Central memory CD8-positive, alpha-beta T cell (primary cell): ENCODE data around the gene SNX27.
"Not testable (repeated sequence)": the region's sequence is repeated elsewhere in the genome, so short reads cannot be mapped to it uniquely, and the experiment has no call there.

Experiments
- ATAC-seq: fragments of 150-1000 bp; cut with Tn5 transposase; replicated peaks from 2 replicates; pipeline ENCODE4 v1.10.0; 2022; ENCODE audit warnings: mild to moderate bottlenecking, moderate FRiP score, moderate number of reproducible peaks; ENCODE audit not compliant: poor library complexity, severe bottlenecking; ENCODE audit errors: extremely low read depth
- DNase-seq, 2 donors: peaks; one replicate each; pipeline ENCODE4 v3.0.0; 2021; ENCODE audit warnings: low spot score in 2 of 2
- H3K27ac Mint-ChIP-seq: one replicate; pipeline ENCODE4 v1.8.0; 2022; ENCODE audit warnings: low read depth, mild to moderate bottlenecking, moderate library complexity, mixed read lengths
- H3K27me3 Mint-ChIP-seq: one replicate; pipeline ENCODE4 v1.8.0; 2022; ENCODE audit warnings: mixed read lengths
- H3K36me3 Mint-ChIP-seq: one replicate; pipeline ENCODE4 v1.8.0; 2022; ENCODE audit warnings: mild to moderate bottlenecking, moderate library complexity, mixed read lengths; ENCODE audit not compliant: insufficient read depth
- H3K4me1 Mint-ChIP-seq: one replicate; pipeline ENCODE4 v1.8.0; 2022; ENCODE audit warnings: mixed read lengths
- H3K4me3 Mint-ChIP-seq: one replicate; pipeline ENCODE4 v1.8.0; 2022; ENCODE audit warnings: mild to moderate bottlenecking, moderate library complexity, mixed read lengths
- H3K9me3 Mint-ChIP-seq: one replicate; pipeline ENCODE4 v1.8.0; 2022; ENCODE audit warnings: mixed read lengths

Gene SNX27

GRCh38 chr1:151626740-151627334 is 15.0 kb downstream of the SNX27 start:
- ATAC-seq: no peak
- Mint-ChIP-seq H3K4me1 (peaks cover 10% of the 10 kb centered on the region), H3K27me3 (no peaks in the 10 kb centered on the region), H3K27ac (no peak overlapping the region), H3K36me3 (peaks cover 5% of the 10 kb centered on the region), H3K9me3 (no peaks in the 10 kb centered on the region), H3K4me3 (no peak overlapping the region)
- no peak for DNase-seq

GRCh38 chr1:151629278-151629677 is 17.4 kb downstream of the SNX27 start:
- no peak for DNase-seq
- no peaks in the 10 kb centered on the region for H3K27me3 Mint-ChIP-seq

GRCh38 chr1:151635479-151636072 is 23.7 kb downstream of the SNX27 start:
- no peak overlapping the region for H3K27ac Mint-ChIP-seq
- no peaks in the 10 kb centered on the region for H3K27me3 Mint-ChIP-seq
- no peak for DNase-seq
- no peaks in the 10 kb centered on the region for H3K9me3 Mint-ChIP-seq
- peaks cover 33% of the 10 kb centered on the region for H3K4me1 Mint-ChIP-seq
- peaks cover under 1% of the 10 kb centered on the region for H3K36me3 Mint-ChIP-seq
- no peak overlapping the region for H3K4me3 Mint-ChIP-seq
- ATAC-seq: no peak

More at GRCh38 chr1:151629278-151629677, 17.4 kb downstream of the SNX27 start:
- no peaks in the 10 kb centered on the region for H3K9me3 Mint-ChIP-seq
- no peak for ATAC-seq
- peaks cover 17% of the 10 kb centered on the region for H3K4me1 Mint-ChIP-seq
- H3K27ac Mint-ChIP-seq: no peak overlapping the region
- H3K4me3 Mint-ChIP-seq: no peak overlapping the region
- peaks cover 2% of the 10 kb centered on the region for H3K36me3 Mint-ChIP-seq

- Mint-ChIP-seq H3K4me1 (peaks cover 35% of the 10 kb centered on the region), H3K27me3 (no peaks in the 10 kb centered on the region), H3K9me3 (no peaks in the 10 kb centered on the region), H3K36me3 (peaks cover 2% of the 10 kb centered on the region), H3K27ac (peak overlapping the region; percentile 61), H3K4me3 (no peak overlapping the region)
- DNase-seq (no peak), ATAC-seq (no peak)
Observed at GRCh38 chr1:151638074-151638775, 26.4 kb downstream of the SNX27 start.

GRCh38 chr1:151638812-151639211 is 27.0 kb downstream of the SNX27 start:
- DNase-seq (no peak), ATAC-seq (no peak)
- peaks cover 30% of the 10 kb centered on the region for H3K4me1 Mint-ChIP-seq
- H3K36me3 Mint-ChIP-seq: peaks cover 2% of the 10 kb centered on the region
- no peaks in the 10 kb centered on the region for H3K9me3 Mint-ChIP-seq
- H3K27me3 Mint-ChIP-seq: no peaks in the 10 kb centered on the region
- H3K27ac Mint-ChIP-seq: peak overlapping the region; percentile 22
- no peak overlapping the region for H3K4me3 Mint-ChIP-seq

- H3K27me3 Mint-ChIP-seq: no peaks in the 10 kb centered on the region
- peaks cover 29% of the 10 kb centered on the region for H3K4me1 Mint-ChIP-seq
- H3K36me3 Mint-ChIP-seq: peaks cover 2% of the 10 kb centered on the region
- no peak for ATAC-seq
- no peak overlapping the region for H3K4me3 Mint-ChIP-seq
- no peaks in the 10 kb centered on the region for H3K9me3 Mint-ChIP-seq
- DNase-seq: no peak
- H3K27ac Mint-ChIP-seq: peak overlapping the region; percentile 22
Observed at GRCh38 chr1:151639466-151639865, 27.6 kb downstream of the SNX27 start.

GRCh38 chr1:151641229-151641628 is 29.4 kb downstream of the SNX27 start:
- H3K4me3 Mint-ChIP-seq: no peak overlapping the region
- peaks cover 4% of the 10 kb centered on the region for H3K36me3 Mint-ChIP-seq
- no peaks in the 10 kb centered on the region for H3K27me3 Mint-ChIP-seq
- H3K9me3 Mint-ChIP-seq: no peaks in the 10 kb centered on the region
- DNase-seq (no peak), ATAC-seq (no peak)
- H3K27ac Mint-ChIP-seq: no peak overlapping the region
- peaks cover 39% of the 10 kb centered on the region for H3K4me1 Mint-ChIP-seq

- ATAC-seq, H3K27me3 Mint-ChIP-seq, H3K36me3 Mint-ChIP-seq, H3K4me3 Mint-ChIP-seq, H3K27ac Mint-ChIP-seq, H3K9me3 Mint-ChIP-seq, DNase-seq: not testable (repeated sequence)
- H3K4me1 Mint-ChIP-seq: peaks cover 41% of the 10 kb centered on the region
Observed at GRCh38 chr1:151643085-151643484, 31.2 kb downstream of the SNX27 start.

GRCh38 chr1:151644001-151644400 is 32.2 kb downstream of the SNX27 start:
- Mint-ChIP-seq H3K4me1 (peaks cover 33% of the 10 kb centered on the region), H3K9me3 (no peaks in the 10 kb centered on the region), H3K27ac (no peak overlapping the region), H3K4me3 (no peak overlapping the region), H3K36me3 (peaks cover 6% of the 10 kb centered on the region), H3K27me3 (no peaks in the 10 kb centered on the region)
- DNase-seq (no peak), ATAC-seq (no peak)

- H3K4me1 Mint-ChIP-seq: peaks cover 13% of the 10 kb centered on the region
- H3K27ac Mint-ChIP-seq: peak overlapping the region; percentile 42
- peaks cover 12% of the 10 kb centered on the region for H3K36me3 Mint-ChIP-seq
- ATAC-seq (no peak), DNase-seq (no peak)
- no peaks in the 10 kb centered on the region for H3K9me3 Mint-ChIP-seq
- H3K27me3 Mint-ChIP-seq: no peaks in the 10 kb centered on the region
- H3K4me3 Mint-ChIP-seq: no peak overlapping the region
Observed at GRCh38 chr1:151653397-151653796, 41.5 kb downstream of the SNX27 start.

GRCh38 chr1:151655371-151655770 is 43.5 kb downstream of the SNX27 start:
- H3K27ac Mint-ChIP-seq: no peak overlapping the region
- H3K4me1 Mint-ChIP-seq: peaks cover 13% of the 10 kb centered on the region
- no peak overlapping the region for H3K4me3 Mint-ChIP-seq
- H3K36me3 Mint-ChIP-seq: peaks cover 23% of the 10 kb centered on the region
- no peak for ATAC-seq
- H3K27me3 Mint-ChIP-seq: no peaks in the 10 kb centered on the region
- no peaks in the 10 kb centered on the region for H3K9me3 Mint-ChIP-seq
- no peak for DNase-seq

GRCh38 chr1:151661751-151662150 is 49.9 kb downstream of the SNX27 start:
- ATAC-seq (no peak), DNase-seq (no peak)
- H3K4me1 Mint-ChIP-seq: no peaks in the 10 kb centered on the region
- H3K27me3 Mint-ChIP-seq: no peaks in the 10 kb centered on the region
- H3K9me3 Mint-ChIP-seq: no peaks in the 10 kb centered on the region
- no peak overlapping the region for H3K27ac Mint-ChIP-seq
- no peak overlapping the region for H3K4me3 Mint-ChIP-seq
- peaks cover 46% of the 10 kb centered on the region for H3K36me3 Mint-ChIP-seq

GRCh38 chr1:151668090-151668489 is 56.2 kb downstream of the SNX27 start:
- H3K36me3 Mint-ChIP-seq: peaks cover 24% of the 10 kb centered on the region
- no peaks in the 10 kb centered on the region for H3K9me3 Mint-ChIP-seq
- no peak overlapping the region for H3K4me3 Mint-ChIP-seq
- no peak overlapping the region for H3K27ac Mint-ChIP-seq
- H3K27me3 Mint-ChIP-seq: no peaks in the 10 kb centered on the region
- DNase-seq (no peak), ATAC-seq (no peak)
- H3K4me1 Mint-ChIP-seq: peaks cover 5% of the 10 kb centered on the region
